SK-N-SH (cell line): Measurements from ENCODE around the gene ABHD1. TPM values are rescaled to one million over a fixed set of nuclear protein-coding genes. Genes with fewer than 3 reads are reported as not detected.

ENCODE experiments used
- CTCF ChIA-PET: fragments of 300-600, 350-600 bp; formaldehyde crosslinking; extraction: SDS; loops from one replicate; lab custom pipeline; 2021; lab: Yijun Ruan, JAX
- POLR2A ChIA-PET: fragments of 350-600 bp; sonication (Branson Sonifier 250); formaldehyde crosslinking; extraction: SDS; loops from one replicate; lab custom pipeline; 2020; ENCODE audit warnings: antibody characterized with exemption, inconsistent platforms; lab: Yijun Ruan, JAX
- DNase-seq: peaks from one replicate; pipeline ENCODE4 v3.0.0; 2012
- H2AFZ ChIP-seq: fragments of 200-600 bp; sonication (generic); 2 replicates; pipeline ENCODE4 v1.8.1; 2016; ENCODE audit warnings: antibody characterized with exemption, mild to moderate bottlenecking, low read depth
- H3F3A ChIP-seq: fragments of 200-600 bp; sonication (generic); replicated peaks from 2 replicates; pipeline ENCODE3; 2016; ENCODE audit warnings: antibody characterized with exemption, mild to moderate bottlenecking; ENCODE audit not compliant: insufficient read depth
- H3K27ac ChIP-seq, 2 experiments: fragments of 200-500 bp in 1 of 2; fragments of 200-600 bp in 1 of 2; sonication (Bioruptor generic) in 1 of 2; sonication (generic), shearing (Covaris generic) in 1 of 2; 2 replicates each; pipeline versions ENCODE4 v1.5.1 to v1.6.1; 2014 to 2016; ENCODE audit warnings: low read depth in 2 of 2, inconsistent platforms in 1 of 2, low read length in 1 of 2, mild to moderate bottlenecking in 1 of 2, mixed read lengths in 1 of 2
- H3K27me3 ChIP-seq: fragments of 200-600 bp; sonication (generic), shearing (Covaris generic); 2 replicates; pipeline ENCODE4 v1.6.1; 2016; ENCODE audit warnings: mixed run types; ENCODE audit not compliant: insufficient read depth
- H3K36me3 ChIP-seq, 2 experiments: fragments of 200-500 bp in 1 of 2; fragments of 200-600 bp in 1 of 2; sonication (Bioruptor generic) in 1 of 2; sonication (generic) in 1 of 2; replicated peaks in 1 of 2; 2 replicates each; pipeline versions ENCODE3 to v1.5.1; 2014 to 2016; ENCODE audit warnings: low read length in 1 of 2, mild to moderate bottlenecking in 1 of 2; ENCODE audit not compliant: insufficient read depth in 2 of 2, control insufficient read depth in 1 of 2
- H3K4me1 ChIP-seq, 2 experiments: fragments of 200-500 bp in 1 of 2; fragments of 200-600 bp in 1 of 2; sonication (Bioruptor generic) in 1 of 2; sonication (generic), shearing (Covaris generic) in 1 of 2; 2 replicates each; pipeline versions ENCODE4 v1.5.1 to v1.6.1; 2014 to 2016; ENCODE audit warnings: low read depth in 1 of 2, low read length in 1 of 2, mixed run types in 1 of 2; ENCODE audit not compliant: insufficient read depth in 2 of 2, control insufficient read depth in 1 of 2
- H3K4me2 ChIP-seq: fragments of 200-600 bp; sonication (generic), shearing (Covaris generic); 2 replicates; pipeline ENCODE4 v1.6.1; 2017; ENCODE audit warnings: mixed run types
- H3K4me3 ChIP-seq, 2 experiments: fragments of 200-500 bp in 1 of 2; fragments of 200-600 bp in 1 of 2; sonication (Bioruptor generic) in 1 of 2; sonication (generic), shearing (Covaris generic) in 1 of 2; 2 replicates each; pipeline versions ENCODE4 v1.5.1 to v1.8.1; 2014 to 2016; ENCODE audit warnings: low read depth in 2 of 2, inconsistent platforms in 1 of 2, low read length in 1 of 2, mild to moderate bottlenecking in 1 of 2, mixed read lengths in 1 of 2, moderate library complexity in 1 of 2
- H3K79me2 ChIP-seq: fragments of 200-600 bp; sonication (generic); 2 replicates; pipeline ENCODE4 v1.8.1; 2017; ENCODE audit warnings: mild to moderate bottlenecking; ENCODE audit not compliant: insufficient read depth
- H3K9ac ChIP-seq: fragments of 200-600 bp; sonication (generic); 2 replicates; pipeline ENCODE4 v1.6.1; 2017; ENCODE audit warnings: mixed run types
- H3K9me2 ChIP-seq: fragments of 200-600 bp; sonication (generic); 2 replicates; pipeline ENCODE4 v1.6.1; 2017; ENCODE audit warnings: mixed run types
- H3K9me3 ChIP-seq: fragments of 200-600 bp; sonication (generic); 2 replicates; pipeline ENCODE4 v1.6.1; 2017; ENCODE audit warnings: mixed run types, mild to moderate bottlenecking, moderate library complexity
- H4K20me1 ChIP-seq: fragments of 200-600 bp; sonication (generic); 2 replicates; pipeline ENCODE4 v1.6.1; 2017; ENCODE audit warnings: mild to moderate bottlenecking, mixed run types; ENCODE audit not compliant: insufficient read depth
- ELF1 ChIP-seq: IDR thresholded peaks from 2 replicates; pipeline ENCODE4 v1.4.0; 2012
- EP300 ChIP-seq, 2 experiments: IDR thresholded peaks; 2 replicates each; pipeline versions ENCODE4 v1.4.0 to v1.6.1; 2012; ENCODE audit warnings: borderline replicate concordance in 1 of 2, low read depth in 1 of 2, low read length in 1 of 2
- FOSL2 ChIP-seq: IDR thresholded peaks from 2 replicates; pipeline ENCODE4 v1.4.0; 2012; ENCODE audit warnings: low read depth, mild to moderate bottlenecking, moderate library complexity, borderline replicate concordance
- FOXM1 ChIP-seq: IDR thresholded peaks from 2 replicates; pipeline ENCODE4 v1.4.0; 2012; ENCODE audit warnings: low read depth, mild to moderate bottlenecking
- GABPA ChIP-seq: IDR thresholded peaks from 2 replicates; pipeline ENCODE4 v1.4.0; 2012; ENCODE audit warnings: low read depth, mild to moderate bottlenecking
- GATA2 ChIP-seq: sonication (generic); formaldehyde crosslinking; IDR thresholded peaks from 2 replicates; pipeline ENCODE4 v1.5.0; 2020; ENCODE audit warnings: mild to moderate bottlenecking, missing genetic modification reagents
- NFIC ChIP-seq: IDR thresholded peaks from 2 replicates; pipeline ENCODE4 v1.4.0; 2012; ENCODE audit warnings: borderline replicate concordance
- NRF1 ChIP-seq: IDR thresholded peaks from 2 replicates; pipeline ENCODE4 v1.6.1; 2012; ENCODE audit warnings: low read depth, mild to moderate bottlenecking, low read length
- POLR2AphosphoS5 ChIP-seq: IDR thresholded peaks from 2 replicates; pipeline ENCODE4 v1.6.1; 2012; ENCODE audit warnings: low read depth, low read length
- RAD21 ChIP-seq: IDR thresholded peaks from 2 replicates; pipeline ENCODE4 v1.6.1; 2012; ENCODE audit warnings: mild to moderate bottlenecking, low read length
- RCOR1 ChIP-seq: fragments of 150-350 bp; IDR thresholded peaks from 2 replicates; pipeline ENCODE4 v1.6.1; 2017; ENCODE audit warnings: antibody characterized with exemption, low read length
- RXRA ChIP-seq: IDR thresholded peaks from 2 replicates; pipeline ENCODE4 v1.4.0; 2012; ENCODE audit warnings: low read depth, mild to moderate bottlenecking, borderline replicate concordance
- SIN3A ChIP-seq: IDR thresholded peaks from 2 replicates; pipeline ENCODE4 v1.6.1; 2012; ENCODE audit warnings: low read depth, mild to moderate bottlenecking, low read length, moderate library complexity, borderline replicate concordance
- SMC3 ChIP-seq: IDR thresholded peaks from 2 replicates; pipeline ENCODE4 v1.6.1; 2012; ENCODE audit warnings: low read depth, low read length, improper control_type of control experiment
- TCF12 ChIP-seq: IDR thresholded peaks from 2 replicates; pipeline ENCODE4 v1.4.0; 2012
- TEAD4 ChIP-seq: IDR thresholded peaks from 2 replicates; pipeline ENCODE4 v1.4.0; 2012; ENCODE audit warnings: mild to moderate bottlenecking, borderline replicate concordance; ENCODE audit not compliant: insufficient read depth
- USF1 ChIP-seq: IDR thresholded peaks from 2 replicates; pipeline ENCODE4 v1.4.0; 2012; ENCODE audit warnings: low read depth, borderline replicate concordance
- YY1 ChIP-seq: IDR thresholded peaks from 2 replicates; pipeline ENCODE4 v1.4.0; 2012; ENCODE audit warnings: low read depth, mild to moderate bottlenecking
- WGBS: methylation state at CpG from one replicate; pipeline ENCODE4 v1.1.6; 2017; ENCODE audit warnings: low lambda C conversion rate; 5-methylcytosine and 5-hydroxymethylcytosine counted together
- polyA plus RNA-seq, 3 experiments: library from polyadenylated mRNA; depleted of rRNA; stranded (reverse); fragments of >200 nt; gene quantifications; 2 replicates each; pipeline ENCODE4 v1.2.3, GENCODE V29; 2012
- TF ChIP-seq, protein P1 (sequence below): fragments of 150-350 bp; IDR thresholded peaks from 2 replicates; pipeline ENCODE4 v1.6.1; 2016; ENCODE audit warnings: mild to moderate bottlenecking, low read depth, low read length
- TF ChIP-seq, protein P2 (sequence below): fragments of 200-600 bp; sonication (generic); IDR thresholded peaks from 2 replicates; pipeline ENCODE4 v1.6.1; 2017; ENCODE audit warnings: antibody characterized with exemption, mild to moderate bottlenecking, moderate library complexity
- TF ChIP-seq, protein P3 (sequence below): IDR thresholded peaks from 2 replicates; pipeline ENCODE4; 2012
- TF ChIP-seq, protein P4 (sequence below): IDR thresholded peaks from 2 replicates; pipeline ENCODE4 v1.4.0; 2012; ENCODE audit warnings: low read depth

The ABHD1 gene
- polyA plus RNA-seq, 1 of the 3 experiments (the other 2 are of a cell fraction) = 3.3 TPM

DNA sequence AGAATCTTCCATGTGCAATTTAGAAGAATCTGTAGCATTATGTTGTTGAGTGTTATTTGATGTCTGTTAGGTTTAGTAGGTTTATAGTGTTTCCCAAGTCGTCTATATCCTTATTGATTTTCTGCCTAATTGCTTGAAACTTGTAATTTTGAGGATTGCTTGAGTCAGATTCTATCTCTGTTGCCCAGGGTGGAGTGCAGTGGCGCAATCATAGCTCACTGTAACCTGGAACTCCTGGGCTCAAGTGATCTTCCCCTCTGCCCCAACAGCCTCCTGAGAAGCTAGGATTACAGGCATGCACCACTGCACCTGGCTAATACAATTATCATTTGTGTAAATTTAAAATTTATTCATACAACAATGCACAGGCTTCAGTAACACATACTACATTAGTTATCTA lies 22.1 kb downstream of the ABHD1 start:
- H3K9ac ChIP-seq = no peak overlapping the region
- H3K9me2 ChIP-seq = no peaks in the 10 kb centered on the region
- CTCF ChIA-PET = interaction anchor here (0.7 to 3.4 kb wide), 8 partner anchors 9 to 134 kb away, joined by 3 to 15 read pairs (median 4); no protein-coding TSS in a partner anchor
- H3K4me3 ChIP-seq = no peak overlapping the region
- TF ChIP-seq FOXM1 (no peak), SIN3A (no peak), RAD21 (no peak), USF1 (no peak)
- TF ChIP-seq, protein P1, sequence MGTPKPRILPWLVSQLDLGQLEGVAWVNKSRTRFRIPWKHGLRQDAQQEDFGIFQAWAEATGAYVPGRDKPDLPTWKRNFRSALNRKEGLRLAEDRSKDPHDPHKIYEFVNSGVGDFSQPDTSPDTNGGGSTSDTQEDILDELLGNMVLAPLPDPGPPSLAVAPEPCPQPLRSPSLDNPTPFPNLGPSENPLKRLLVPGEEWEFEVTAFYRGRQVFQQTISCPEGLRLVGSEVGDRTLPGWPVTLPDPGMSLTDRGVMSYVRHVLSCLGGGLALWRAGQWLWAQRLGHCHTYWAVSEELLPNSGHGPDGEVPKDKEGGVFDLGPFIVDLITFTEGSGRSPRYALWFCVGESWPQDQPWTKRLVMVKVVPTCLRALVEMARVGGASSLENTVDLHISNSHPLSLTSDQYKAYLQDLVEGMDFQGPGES = no peak
- TF ChIP-seq, protein P2, sequence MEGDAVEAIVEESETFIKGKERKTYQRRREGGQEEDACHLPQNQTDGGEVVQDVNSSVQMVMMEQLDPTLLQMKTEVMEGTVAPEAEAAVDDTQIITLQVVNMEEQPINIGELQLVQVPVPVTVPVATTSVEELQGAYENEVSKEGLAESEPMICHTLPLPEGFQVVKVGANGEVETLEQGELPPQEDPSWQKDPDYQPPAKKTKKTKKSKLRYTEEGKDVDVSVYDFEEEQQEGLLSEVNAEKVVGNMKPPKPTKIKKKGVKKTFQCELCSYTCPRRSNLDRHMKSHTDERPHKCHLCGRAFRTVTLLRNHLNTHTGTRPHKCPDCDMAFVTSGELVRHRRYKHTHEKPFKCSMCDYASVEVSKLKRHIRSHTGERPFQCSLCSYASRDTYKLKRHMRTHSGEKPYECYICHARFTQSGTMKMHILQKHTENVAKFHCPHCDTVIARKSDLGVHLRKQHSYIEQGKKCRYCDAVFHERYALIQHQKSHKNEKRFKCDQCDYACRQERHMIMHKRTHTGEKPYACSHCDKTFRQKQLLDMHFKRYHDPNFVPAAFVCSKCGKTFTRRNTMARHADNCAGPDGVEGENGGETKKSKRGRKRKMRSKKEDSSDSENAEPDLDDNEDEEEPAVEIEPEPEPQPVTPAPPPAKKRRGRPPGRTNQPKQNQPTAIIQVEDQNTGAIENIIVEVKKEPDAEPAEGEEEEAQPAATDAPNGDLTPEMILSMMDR = no peak
- H3K9me3 ChIP-seq = peaks cover 6% of the 10 kb centered on the region
- DNase-seq = no peak
- no peak overlapping the region for H2AFZ ChIP-seq
- POLR2A ChIA-PET = no interaction called here
- H3K4me2 ChIP-seq = no peak overlapping the region
- H3F3A ChIP-seq = no peaks in the 10 kb centered on the region
- H3K79me2 ChIP-seq = no peaks in the 10 kb centered on the region
- WGBS = 64% methylated on average over 2 of the region's 2 CpGs
- H4K20me1 ChIP-seq = no peaks in the 10 kb centered on the region
- H3K27me3 ChIP-seq = peaks cover 19% of the 10 kb centered on the region
- no peak overlapping the region for H3K27ac ChIP-seq
- H3K4me1 ChIP-seq = no peaks in the 10 kb centered on the region
- H3K36me3 ChIP-seq = no peaks in the 10 kb centered on the region

GRCh38 chr2:27147935-27148334 lies 24.3 kb downstream of the ABHD1 start:
- H3K4me2 ChIP-seq = no peak overlapping the region
- TF ChIP-seq, protein P2 = no peak
- no peak for TF ChIP-seq NRF1
- no peak for TF ChIP-seq TCF12
- TF ChIP-seq GATA2 (CRISPR knock-in tag) = no peak
- TF ChIP-seq POLR2AphosphoS5 = no peak
- TF ChIP-seq TEAD4 = no peak
- no peak for TF ChIP-seq ELF1
- no peak for TF ChIP-seq FOSL2
- TF ChIP-seq, protein P3, sequence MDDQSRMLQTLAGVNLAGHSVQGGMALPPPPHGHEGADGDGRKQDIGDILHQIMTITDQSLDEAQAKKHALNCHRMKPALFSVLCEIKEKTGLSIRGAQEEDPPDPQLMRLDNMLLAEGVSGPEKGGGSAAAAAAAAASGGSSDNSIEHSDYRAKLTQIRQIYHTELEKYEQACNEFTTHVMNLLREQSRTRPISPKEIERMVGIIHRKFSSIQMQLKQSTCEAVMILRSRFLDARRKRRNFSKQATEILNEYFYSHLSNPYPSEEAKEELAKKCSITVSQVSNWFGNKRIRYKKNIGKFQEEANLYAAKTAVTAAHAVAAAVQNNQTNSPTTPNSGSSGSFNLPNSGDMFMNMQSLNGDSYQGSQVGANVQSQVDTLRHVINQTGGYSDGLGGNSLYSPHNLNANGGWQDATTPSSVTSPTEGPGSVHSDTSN = no peak
- TF ChIP-seq RAD21 = no peak
- no peak for TF ChIP-seq RXRA
- no peak for TF ChIP-seq RCOR1
- no peak for TF ChIP-seq SMC3
- TF ChIP-seq YY1 = no peak
- TF ChIP-seq NFIC = no peak
- TF ChIP-seq EP300 (IDR thresholded peaks at IDR 0.05; ENCODE audit: borderline replicate concordance in 1 of 2, low read depth in 1 of 2, low read length in 1 of 2) = no peak
- no peak for TF ChIP-seq GABPA
- TF ChIP-seq, protein P4, sequence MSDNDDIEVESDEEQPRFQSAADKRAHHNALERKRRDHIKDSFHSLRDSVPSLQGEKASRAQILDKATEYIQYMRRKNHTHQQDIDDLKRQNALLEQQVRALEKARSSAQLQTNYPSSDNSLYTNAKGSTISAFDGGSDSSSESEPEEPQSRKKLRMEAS = no peak
- H4K20me1 ChIP-seq = no peaks in the 10 kb centered on the region
- peaks cover 10% of the 10 kb centered on the region for H3K27me3 ChIP-seq
- H3K79me2 ChIP-seq = no peaks in the 10 kb centered on the region
- WGBS = 85% methylated on average over 8 of the region's 8 CpGs
- H3K4me3 ChIP-seq = no peak overlapping the region
- no peaks in the 10 kb centered on the region for H3K4me1 ChIP-seq
- CTCF ChIA-PET = interaction anchor here (0.8 to 7.4 kb wide), 5 partner anchors 14 to 39 kb away, joined by 3 to 56 read pairs (median 4); no protein-coding TSS in a partner anchor
- peak; percentile 15 for DNase-seq
- H3K9ac ChIP-seq = no peak overlapping the region
- H3K9me2 ChIP-seq = no peaks in the 10 kb centered on the region
- POLR2A ChIA-PET = no interaction called here
- no peaks in the 10 kb centered on the region for H3F3A ChIP-seq
- no peak overlapping the region for H3K27ac ChIP-seq
- H2AFZ ChIP-seq = no peak overlapping the region
- no peaks in the 10 kb centered on the region for H3K36me3 ChIP-seq
- H3K9me3 ChIP-seq = peaks cover 3% of the 10 kb centered on the region
